RWPE1 (cell line): ENCODE measurements around the gene PTPN14.

Experiments used
- CTCF ChIA-PET: fragments of 350-600 bp; sonication (Branson Sonifier 250); formaldehyde crosslinking; extraction: SDS; loops from one replicate; lab custom pipeline; 2021; lab: Yijun Ruan, JAX
- POLR2A ChIA-PET: fragments of 400-600 bp; formaldehyde crosslinking; extraction: SDS; loops from one replicate; lab custom pipeline; 2020; ENCODE audit warnings: antibody characterized with exemption; ENCODE audit not compliant: low non-redundant PET; lab: Yijun Ruan, JAX
- DNase-seq: peaks from one replicate; pipeline ENCODE4 v3.0.0; 2012; ENCODE audit warnings: low spot score
- H3K27ac ChIP-seq: fragments of 450-650 bp; 2 replicates; pipeline ENCODE4 v1.5.1; 2017
- TF ChIP-seq, protein P1 (sequence below): fragments of 450-650 bp; conservative IDR thresholded peaks from 2 replicates; pipeline ENCODE4 v1.5.1; 2017; ENCODE audit warnings: low read depth, mild to moderate bottlenecking

PTPN14 gene

DNA sequence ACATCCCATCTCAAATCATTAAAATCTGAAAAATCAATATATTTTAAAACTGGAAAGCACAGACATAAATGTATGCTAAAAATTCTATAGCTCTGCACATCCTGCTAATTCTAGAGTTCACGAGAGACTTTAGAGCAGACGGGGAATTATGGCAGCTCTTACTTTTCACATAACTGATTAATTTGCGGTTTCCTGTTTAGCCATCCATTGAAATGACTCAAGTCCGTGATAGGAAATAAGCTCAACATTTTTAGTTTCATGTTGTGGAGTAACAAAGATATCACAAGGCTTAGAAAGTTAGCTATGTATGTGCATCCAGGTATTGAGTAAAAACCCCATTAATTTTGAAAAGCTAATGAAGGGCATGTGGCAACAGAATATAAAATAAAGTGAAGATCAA, 147.2 kb downstream of the PTPN14 start:
- ChIA-PET POLR2A (no interaction called here), CTCF (interaction anchor here (1.1 to 1.6 kb wide), 2 partner anchors 148 to 181 kb away, joined by 3 to 4 read pairs; no protein-coding TSS in a partner anchor)
- peak; percentile 28 for DNase-seq
- TF ChIP-seq, protein P1, sequence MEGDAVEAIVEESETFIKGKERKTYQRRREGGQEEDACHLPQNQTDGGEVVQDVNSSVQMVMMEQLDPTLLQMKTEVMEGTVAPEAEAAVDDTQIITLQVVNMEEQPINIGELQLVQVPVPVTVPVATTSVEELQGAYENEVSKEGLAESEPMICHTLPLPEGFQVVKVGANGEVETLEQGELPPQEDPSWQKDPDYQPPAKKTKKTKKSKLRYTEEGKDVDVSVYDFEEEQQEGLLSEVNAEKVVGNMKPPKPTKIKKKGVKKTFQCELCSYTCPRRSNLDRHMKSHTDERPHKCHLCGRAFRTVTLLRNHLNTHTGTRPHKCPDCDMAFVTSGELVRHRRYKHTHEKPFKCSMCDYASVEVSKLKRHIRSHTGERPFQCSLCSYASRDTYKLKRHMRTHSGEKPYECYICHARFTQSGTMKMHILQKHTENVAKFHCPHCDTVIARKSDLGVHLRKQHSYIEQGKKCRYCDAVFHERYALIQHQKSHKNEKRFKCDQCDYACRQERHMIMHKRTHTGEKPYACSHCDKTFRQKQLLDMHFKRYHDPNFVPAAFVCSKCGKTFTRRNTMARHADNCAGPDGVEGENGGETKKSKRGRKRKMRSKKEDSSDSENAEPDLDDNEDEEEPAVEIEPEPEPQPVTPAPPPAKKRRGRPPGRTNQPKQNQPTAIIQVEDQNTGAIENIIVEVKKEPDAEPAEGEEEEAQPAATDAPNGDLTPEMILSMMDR = no peak
- H3K27ac ChIP-seq = peak overlapping the region; percentile 94

DNA sequence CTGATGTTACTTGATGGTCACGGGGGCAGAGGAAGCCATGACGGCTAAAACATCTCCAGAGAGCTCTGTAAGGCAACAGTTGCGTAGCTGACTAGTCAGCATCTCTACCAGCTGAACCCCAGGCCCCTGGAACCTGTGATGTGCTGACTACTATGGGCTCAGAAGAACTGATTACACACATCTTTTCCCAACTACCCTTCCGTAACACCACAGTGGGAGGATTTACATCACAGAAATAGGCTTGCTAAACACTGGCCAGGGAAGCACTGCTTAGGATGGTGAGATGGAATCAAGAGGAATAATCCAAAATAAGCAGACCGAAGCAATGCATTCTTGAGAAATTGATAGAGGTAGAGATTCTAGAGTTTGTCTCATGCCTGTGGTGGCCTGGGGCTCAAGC, 148.0 kb downstream of the PTPN14 start:
- ChIA-PET POLR2A (no interaction called here), CTCF (interaction anchor here (1.0 to 1.6 kb wide), 3 partner anchors 78 to 182 kb away, joined by 3 to 4 read pairs (median 3); no protein-coding TSS in a partner anchor)
- TF ChIP-seq, protein P1 = no peak
- DNase-seq = no peak
- H3K27ac ChIP-seq = peak overlapping the region; percentile 94

DNA sequence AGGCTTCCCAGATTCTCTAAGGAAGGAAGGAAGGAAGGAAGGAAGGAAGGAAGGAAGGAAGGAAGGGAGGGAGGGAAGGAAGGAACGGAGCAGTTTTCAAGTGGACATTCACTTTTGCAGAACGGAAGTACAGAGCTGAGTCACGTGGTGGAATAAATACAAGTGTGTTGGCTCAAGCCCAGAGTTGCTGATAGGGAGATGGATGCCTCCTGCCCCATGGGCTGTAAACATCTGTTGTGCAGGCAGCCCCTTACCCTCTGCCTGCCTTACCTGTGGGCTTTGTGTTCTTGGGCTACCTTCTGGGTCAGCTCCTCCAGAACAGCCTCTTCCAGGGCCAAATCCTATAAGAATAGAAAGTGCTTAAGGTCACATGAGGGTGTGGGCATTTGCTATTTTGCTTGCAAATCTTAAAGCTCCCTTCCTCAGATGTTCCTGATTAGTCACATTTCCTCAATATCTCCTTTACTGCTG, 148.8 kb downstream of the PTPN14 start:
- peak overlapping the region; percentile 64 for H3K27ac ChIP-seq
- ChIA-PET POLR2A (no interaction called here), CTCF (interaction anchor here (0.5 to 1.0 kb wide), 3 partner anchors 79 to 1301 kb away, joined by 3 to 9 read pairs (median 3); no protein-coding TSS in a partner anchor)
- TF ChIP-seq, protein P1 = no peak
- DNase-seq = no peak

DNA sequence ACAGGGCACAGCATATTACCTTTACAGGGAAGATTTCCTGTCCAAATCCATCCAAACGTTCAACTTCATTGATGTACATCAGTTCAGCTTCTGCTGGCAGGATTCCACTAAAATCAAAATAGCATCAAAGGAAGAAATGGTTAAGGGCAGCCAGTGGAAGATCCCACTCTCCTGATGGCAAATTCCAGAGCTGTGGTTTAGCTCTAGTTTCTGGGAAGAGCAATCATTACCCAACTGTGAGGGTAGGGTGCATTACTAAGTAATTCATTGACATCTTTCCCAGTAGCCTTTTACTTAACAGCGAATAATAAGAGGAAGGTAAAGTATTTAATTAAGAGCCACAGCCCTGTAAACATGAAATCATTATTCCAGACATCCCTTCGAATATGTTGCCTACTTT, 149.7 kb downstream of the PTPN14 start:
- POLR2A ChIA-PET = no interaction called here
- TF ChIP-seq, protein P1 = no peak

DNA sequence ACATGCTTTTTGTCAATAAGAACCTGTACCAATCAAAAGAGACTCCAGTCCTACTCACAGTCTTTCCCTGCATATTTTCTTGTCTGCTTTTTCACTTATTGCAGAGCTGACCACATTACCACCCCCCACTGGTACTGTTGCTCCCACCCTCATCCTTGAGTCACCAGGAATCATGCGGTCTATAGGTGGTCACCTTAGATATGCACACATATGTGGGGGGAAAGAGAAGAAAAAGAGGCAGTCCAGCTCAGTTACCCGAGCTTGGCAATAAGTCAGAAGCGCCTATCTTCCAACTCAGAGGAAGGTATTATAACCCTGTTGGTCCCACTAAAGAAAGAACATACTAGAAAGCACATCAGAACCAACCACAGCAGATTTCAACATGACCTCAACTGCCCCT, 151.3 kb downstream of the PTPN14 start:
- DNase-seq = no peak
- CTCF ChIA-PET = interaction anchor here (0.6 kb wide), 1 partner anchor 62 kb away, joined by 3 read pairs; no protein-coding TSS in a partner anchor

More for the DNA sequence above, 149.7 kb downstream of the PTPN14 start:
- DNase-seq = no peak
- CTCF ChIA-PET = interaction anchor here (0.7 kb wide), 1 partner anchor 149 kb away, joined by 9 read pairs; no protein-coding TSS in a partner anchor
- H3K27ac ChIP-seq = no peak overlapping the region

DNA sequence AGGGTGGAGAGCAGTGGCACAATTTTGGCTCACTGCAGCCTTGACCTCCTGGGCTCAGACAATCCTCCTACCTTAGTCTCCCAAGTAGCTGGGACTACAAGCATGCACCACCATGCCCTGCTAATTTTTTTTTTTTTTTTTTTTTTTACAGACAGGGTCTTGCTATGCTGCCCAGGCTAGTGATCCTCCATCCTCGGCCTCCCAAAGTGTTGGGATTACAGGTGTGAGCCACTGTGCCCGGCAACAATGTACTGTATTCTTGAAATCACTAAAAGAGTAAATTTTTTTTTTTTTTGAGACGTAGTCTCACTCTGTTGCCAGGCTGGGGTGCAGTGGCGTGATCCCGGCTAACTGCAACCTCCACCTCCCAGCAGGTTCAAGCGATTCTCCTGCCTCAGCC, 152.9 kb downstream of the PTPN14 start:
- CTCF ChIA-PET = interaction anchor here (1.0 to 1.2 kb wide), 2 partner anchors 153 to 187 kb away, joined by 3 to 4 read pairs; partner anchors contain the start of gene PTPN14
- TF ChIP-seq, protein P1 = no peak
- POLR2A ChIA-PET = no interaction called here
- no peak overlapping the region for H3K27ac ChIP-seq
- DNase-seq = no peak

More for the DNA sequence above, 151.3 kb downstream of the PTPN14 start:
- POLR2A ChIA-PET = no interaction called here
- H3K27ac ChIP-seq = no peak overlapping the region
- TF ChIP-seq, protein P1 = no peak
